ENCODE results near the gene IL22RA2. TPM values are rescaled to one million over a fixed set of nuclear protein-coding genes. Genes with fewer than 3 reads are reported as not detected.

The IL22RA2 gene
- total RNA-seq, 4 donors from 2014 or later = 0.08 to 0.30 (median 0.22) TPM; not detected in 1

GRCh38 chr6:137182654-137183073 is 9.2 kb upstream of the IL22RA2 start:
- intact Hi-C loops (cut with DNase I; ENCODE audit: low total_unique reads) = no loop called here
- no peak overlapping the region for H3K4me3 ChIP-seq (ENCODE audit: low read depth, poor library complexity, severe bottlenecking)
- DNase-seq (ENCODE audit: low spot score in 2 of 2) = no peak
- no peak for TF ChIP-seq POLR2A (IDR thresholded peaks at IDR 0.05)
- no peak for TF ChIP-seq CTCF (IDR thresholded peaks at IDR 0.05)

- H3K4me3 ChIP-seq (ENCODE audit: low read depth, poor library complexity, severe bottlenecking) = no peak overlapping the region
- no peak for DNase-seq (ENCODE audit: low spot score in 2 of 2)
- intact Hi-C loops (cut with DNase I; ENCODE audit: low total_unique reads) = no loop called here
- 87 to 89% methylated on average over 3 of the region's 3 CpGs for WGBS, 2 donors
- TF ChIP-seq CTCF (IDR thresholded peaks at IDR 0.05) (no peak), POLR2A (IDR thresholded peaks at IDR 0.05) (no peak)
Observed at GRCh38 chr6:137181891-137182653, 8.6 kb upstream of the IL22RA2 start.

GRCh38 chr6:137177611-137178010 is 4.2 kb upstream of the IL22RA2 start:
- 82 to 100% methylated on average over 1 of the region's 1 CpG for WGBS, 2 donors
- intact Hi-C loops (cut with DNase I; ENCODE audit: low total_unique reads) = no loop called here
- H3K4me3 ChIP-seq (ENCODE audit: low read depth, poor library complexity, severe bottlenecking) = no peak overlapping the region
- no peak for DNase-seq (ENCODE audit: low spot score in 2 of 2)
- TF ChIP-seq CTCF (IDR thresholded peaks at IDR 0.05) (no peak), POLR2A (IDR thresholded peaks at IDR 0.05) (no peak)

- TF ChIP-seq POLR2A (IDR thresholded peaks at IDR 0.05) (no peak), CTCF (IDR thresholded peaks at IDR 0.05) (no peak)
- intact Hi-C loops (cut with DNase I; ENCODE audit: low total_unique reads) = no loop called here
- H3K4me3 ChIP-seq (ENCODE audit: low read depth, poor library complexity, severe bottlenecking) = no peak overlapping the region
- WGBS, 2 donors = 93 to 96% methylated on average over 5 of the region's 5 CpGs
- DNase-seq (ENCODE audit: low spot score in 2 of 2) = no peak
Observed at GRCh38 chr6:137176729-137177128, 3.3 kb upstream of the IL22RA2 start.

GRCh38 chr6:137175868-137176245 is 2.4 kb upstream of the IL22RA2 start:
- intact Hi-C loops (cut with DNase I; ENCODE audit: low total_unique reads) = no loop called here
- TF ChIP-seq POLR2A (IDR thresholded peaks at IDR 0.05) = no peak
- TF ChIP-seq CTCF (IDR thresholded peaks at IDR 0.05) = no peak
- DNase-seq (ENCODE audit: low spot score in 2 of 2) = no peak
- H3K4me3 ChIP-seq (ENCODE audit: low read depth, poor library complexity, severe bottlenecking) = no peak overlapping the region
- 45 to 59% methylated on average over 1 of the region's 1 CpG for WGBS, 2 donors
